Measurements from ENCODE around the gene CYRIA.

Gene CYRIA

GRCh38 chr2:16626997-16627605 lies 38.5 kb downstream of the CYRIA start:
- DNase-seq (ENCODE audit: low read depth), result no peak

- DNase-seq (ENCODE audit: low read depth), result no peak
These were observed 39.1 kb downstream of the CYRIA start for GRCh38 chr2:16626497-16626896.

- DNase-seq (ENCODE audit: low read depth), result no peak
These were observed 39.9 kb downstream of the CYRIA start for GRCh38 chr2:16625759-16626158.

GRCh38 chr2:16625201-16625729 lies 40.4 kb downstream of the CYRIA start:
- DNase-seq (ENCODE audit: low read depth), result no peak

- no peak for DNase-seq (ENCODE audit: low read depth)
These were observed 41.2 kb downstream of the CYRIA start for GRCh38 chr2:16624436-16624780.

GRCh38 chr2:16623564-16624435 lies 41.8 kb downstream of the CYRIA start:
- DNase-seq (ENCODE audit: low read depth), result no peak

GRCh38 chr2:16623031-16623430 lies 42.6 kb downstream of the CYRIA start:
- no peak for DNase-seq (ENCODE audit: low read depth)

GRCh38 chr2:16622399-16622968 lies 43.1 kb downstream of the CYRIA start:
- no peak for DNase-seq (ENCODE audit: low read depth)

GRCh38 chr2:16621316-16621715 lies 44.3 kb downstream of the CYRIA start:
- no peak for DNase-seq (ENCODE audit: low read depth)

- no peak for DNase-seq (ENCODE audit: low read depth)
These were observed 45.0 kb downstream of the CYRIA start for GRCh38 chr2:16620590-16620989.

- DNase-seq (ENCODE audit: low read depth), result no peak
These were observed 45.9 kb downstream of the CYRIA start for GRCh38 chr2:16619576-16620245.

- no peak for DNase-seq (ENCODE audit: low read depth)
These were observed 48.1 kb downstream of the CYRIA start for GRCh38 chr2:16617282-16618266.

Data from EH (cell line).